ENCODE results near the gene NUDT16L1.

GRCh38 chr16:4690946-4691665, 2.3 kb upstream of the NUDT16L1 start:
- TF ChIP-seq CTCF (IDR thresholded peaks at IDR 0.05), result no peak
- TF ChIP-seq POLR2A (IDR thresholded peaks at IDR 0.05), result no peak
